H1 (cell line): Measurements from ENCODE around the gene SMAD6. TPM values are rescaled to one million over a fixed set of nuclear protein-coding genes. Genes with fewer than 3 reads are reported as not detected.

Source experiments
- CHD7 ChIP-seq: fragments of 300-600 bp; sonication (generic); IDR thresholded peaks from 2 replicates; pipeline ENCODE4 v1.7.1; 2012; ENCODE audit warnings: low read length, moderate library complexity, mild to moderate bottlenecking, inconsistent platforms; ENCODE audit not compliant: insufficient replicate concordance
- POU5F1 ChIP-seq: IDR thresholded peaks from 2 replicates; pipeline ENCODE4 v1.6.1; 2011; ENCODE audit warnings: low read depth, mild to moderate bottlenecking, low read length, moderate library complexity
- polyA plus RNA-seq, 7 experiments: library from polyadenylated mRNA; depleted of rRNA in 3 of 7; stranded (reverse) in 5 of 7; unstranded in 2 of 7; fragments of >200 nt in 5 of 7; fragments of 200-250 nt in 2 of 7; gene quantifications; 1 replicate in 5 of 7; 2 replicates in 1 of 7; 4 replicates in 1 of 7; pipeline versions ENCODE4 v1.2.1 to v1.2.3, GENCODE V29; 2011 to 2013; ENCODE audit warnings: missing spikeins in 2 of 7, mixed read lengths in 2 of 7
- total RNA-seq: library from RNA; stranded (reverse); fragmentation: NEBNext Ultra II Directional; extraction: Animal tissue kit (Norgen Biotek cat#: 25700); gene quantifications from 2 replicates; pipeline ENCODE4 v1.2.1, GENCODE V29; 2021

The SMAD6 gene
- total and polyA plus RNA-seq, 2 of the 8 experiments (the other 6 are each of a cell fraction or from before 2014, with no cell fraction given): 1.8 to 7.0 TPM

DNA sequence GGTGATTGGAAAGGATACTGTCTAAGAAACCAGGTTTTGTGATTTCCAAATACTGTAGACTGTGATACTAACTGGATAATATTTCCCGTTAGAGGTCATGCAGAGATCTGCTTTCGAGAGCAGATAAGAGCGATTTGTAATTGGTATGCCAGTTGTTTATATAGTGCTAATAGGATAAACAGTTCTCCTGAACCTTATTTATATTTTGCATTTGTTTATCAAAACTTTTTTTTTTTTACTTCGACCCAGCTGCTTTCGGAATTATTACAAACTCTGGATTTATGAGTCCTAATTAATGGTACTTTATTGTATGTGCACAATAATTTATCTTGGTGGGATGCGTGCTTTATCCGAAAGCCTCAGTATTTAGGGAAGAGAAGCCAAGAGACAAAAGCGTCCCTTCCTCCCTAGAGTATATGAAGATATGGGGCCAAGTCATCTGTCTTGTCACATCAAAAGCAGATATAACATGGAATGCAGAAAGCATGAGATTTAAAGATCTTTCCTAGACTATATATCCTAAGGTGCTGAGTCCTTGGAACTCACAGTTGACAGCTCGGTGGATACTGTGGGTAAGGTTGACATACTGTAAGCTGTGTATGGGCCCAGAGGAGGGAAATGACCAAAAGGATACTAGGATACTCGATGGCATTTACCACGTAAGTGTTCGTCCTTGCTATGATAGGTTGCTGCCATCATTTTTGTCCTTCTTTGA, 62.2 kb downstream of the SMAD6 start (continued):
- TF ChIP-seq CHD7 (no peak), POU5F1 (no peak)
- TF ChIP-seq, all 59 proteins: peak for 0
